HEK293 (cell line): ENCODE measurements around the gene LHX4.

Experiments
- CTCF ChIP-seq: fragments of 450-650 bp; formaldehyde crosslinking; IDR thresholded peaks from 2 replicates; pipeline ENCODE4 v1.5.1; 2016; ENCODE audit warnings: missing biosample characterization, missing genetic modification characterization
- PATZ1 ChIP-seq: fragments of 450-650 bp; formaldehyde crosslinking; IDR thresholded peaks from 2 replicates; pipeline ENCODE4 v1.5.1; 2016; ENCODE audit warnings: missing biosample characterization, missing genetic modification characterization
- ZNF138 ChIP-seq: fragments of 450-650 bp; formaldehyde crosslinking; IDR thresholded peaks from 2 replicates; pipeline ENCODE4 v1.5.1; 2016; ENCODE audit warnings: missing biosample characterization, missing genetic modification characterization, borderline replicate concordance
- ZNF221 ChIP-seq: fragments of 450-650 bp; formaldehyde crosslinking; IDR thresholded peaks from 2 replicates; pipeline ENCODE4 v1.5.1; 2017; ENCODE audit warnings: missing biosample characterization, missing genetic modification characterization, borderline replicate concordance
- ZNF24 ChIP-seq: fragments of 450-650 bp; formaldehyde crosslinking; IDR thresholded peaks from 2 replicates; pipeline ENCODE4 v1.5.1; 2016; ENCODE audit warnings: missing biosample characterization, missing genetic modification characterization
- ZNF354C ChIP-seq: fragments of 450-650 bp; formaldehyde crosslinking; IDR thresholded peaks from 2 replicates; pipeline ENCODE4 v1.5.1; 2016; ENCODE audit warnings: missing biosample characterization, missing genetic modification characterization, low read depth, borderline replicate concordance
- ZNF48 ChIP-seq: fragments of 450-650 bp; formaldehyde crosslinking; IDR thresholded peaks from 2 replicates; pipeline ENCODE4 v1.5.1; 2016; ENCODE audit warnings: missing biosample characterization, missing genetic modification characterization
- TF ChIP-seq, protein P1 (sequence below): fragments of 450-650 bp; formaldehyde crosslinking; IDR thresholded peaks from 2 replicates; pipeline ENCODE4 v1.5.1; 2016; ENCODE audit warnings: missing biosample characterization, missing genetic modification characterization
- TF ChIP-seq, protein P2 (sequence below): fragments of 450-650 bp; formaldehyde crosslinking; IDR thresholded peaks from 2 replicates; pipeline ENCODE4 v1.5.1; 2017; ENCODE audit warnings: missing biosample characterization, missing genetic modification characterization
- TF ChIP-seq, protein P3 (sequence below): fragments of 450-650 bp; formaldehyde crosslinking; IDR thresholded peaks from 2 replicates; pipeline ENCODE4 v1.5.1; 2016; ENCODE audit warnings: missing biosample characterization, missing genetic modification characterization
- TF ChIP-seq, protein P4 (sequence below): fragments of 450-650 bp; formaldehyde crosslinking; IDR thresholded peaks from 2 replicates; pipeline ENCODE4 v1.5.1; 2017; ENCODE audit warnings: missing biosample characterization, missing genetic modification characterization
- TF ChIP-seq, protein P5 (sequence below): fragments of 450-650 bp; formaldehyde crosslinking; conservative IDR thresholded peaks from 2 replicates; pipeline ENCODE4 v1.5.1; 2016; ENCODE audit warnings: low read depth, missing biosample characterization, missing genetic modification characterization

DNA sequence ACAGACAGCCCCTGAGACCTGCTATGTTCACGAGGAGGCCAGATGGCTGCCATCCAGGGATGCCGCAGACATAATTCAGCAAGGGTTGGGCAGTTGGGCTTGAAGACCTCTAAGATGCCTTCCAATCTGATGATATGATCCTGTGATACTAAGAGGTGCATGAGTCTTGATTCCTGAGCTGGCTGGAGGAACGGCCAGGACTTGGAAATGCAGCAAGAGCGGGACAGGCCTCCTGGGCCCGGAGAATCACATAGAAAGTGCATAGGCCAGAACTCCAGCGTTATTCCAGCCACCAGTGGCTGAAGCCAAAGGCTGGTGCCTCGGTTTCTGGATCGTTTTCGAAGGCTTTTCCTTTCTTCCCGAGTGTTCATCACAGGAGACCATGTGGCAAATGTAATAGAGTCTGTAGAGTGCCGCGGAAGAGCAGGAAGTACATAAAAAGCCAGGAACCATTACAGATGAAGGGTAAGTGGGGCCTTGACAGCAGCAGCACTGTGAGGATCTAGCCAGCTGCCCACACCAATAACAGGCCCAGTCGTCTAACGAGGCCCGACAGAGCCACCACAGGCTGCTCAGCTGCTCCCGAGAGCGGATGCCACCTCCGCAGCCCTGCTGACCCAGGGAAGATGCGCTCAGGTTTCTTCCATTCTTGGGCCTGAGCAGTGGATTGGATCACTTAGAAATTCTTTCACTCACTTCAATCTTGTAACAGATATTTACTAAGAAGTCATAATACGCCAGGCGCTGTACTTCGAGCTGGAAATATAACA lies 14.0 kb upstream of the LHX4 start:
- TF ChIP-seq, protein P1, sequence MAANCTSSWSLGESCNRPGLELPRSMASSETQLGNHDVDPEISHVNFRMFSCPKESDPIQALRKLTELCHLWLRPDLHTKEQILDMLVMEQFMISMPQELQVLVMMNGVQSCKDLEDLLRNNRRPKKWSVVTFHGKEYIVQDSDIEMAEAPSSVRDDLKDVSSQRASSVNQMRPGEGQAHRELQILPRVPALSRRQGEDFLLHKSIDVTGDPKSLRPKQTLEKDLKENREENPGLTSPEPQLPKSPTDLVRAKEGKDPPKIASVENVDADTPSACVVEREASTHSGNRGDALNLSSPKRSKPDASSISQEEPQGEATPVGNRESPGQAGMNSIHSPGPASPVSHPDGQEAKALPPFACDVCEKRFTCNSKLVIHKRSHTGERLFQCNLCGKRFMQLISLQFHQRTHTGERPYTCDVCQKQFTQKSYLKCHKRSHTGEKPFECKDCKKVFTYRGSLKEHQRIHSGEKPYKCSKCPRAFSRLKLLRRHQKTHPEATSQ, result no peak
- TF ChIP-seq, protein P2, sequence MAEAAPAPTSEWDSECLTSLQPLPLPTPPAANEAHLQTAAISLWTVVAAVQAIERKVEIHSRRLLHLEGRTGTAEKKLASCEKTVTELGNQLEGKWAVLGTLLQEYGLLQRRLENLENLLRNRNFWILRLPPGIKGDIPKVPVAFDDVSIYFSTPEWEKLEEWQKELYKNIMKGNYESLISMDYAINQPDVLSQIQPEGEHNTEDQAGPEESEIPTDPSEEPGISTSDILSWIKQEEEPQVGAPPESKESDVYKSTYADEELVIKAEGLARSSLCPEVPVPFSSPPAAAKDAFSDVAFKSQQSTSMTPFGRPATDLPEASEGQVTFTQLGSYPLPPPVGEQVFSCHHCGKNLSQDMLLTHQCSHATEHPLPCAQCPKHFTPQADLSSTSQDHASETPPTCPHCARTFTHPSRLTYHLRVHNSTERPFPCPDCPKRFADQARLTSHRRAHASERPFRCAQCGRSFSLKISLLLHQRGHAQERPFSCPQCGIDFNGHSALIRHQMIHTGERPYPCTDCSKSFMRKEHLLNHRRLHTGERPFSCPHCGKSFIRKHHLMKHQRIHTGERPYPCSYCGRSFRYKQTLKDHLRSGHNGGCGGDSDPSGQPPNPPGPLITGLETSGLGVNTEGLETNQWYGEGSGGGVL (tag by site-specific recombination), result no peak
- TF ChIP-seq ZNF24 (tag by site-specific recombination) (no peak), CTCF (no peak), PATZ1 (no peak), ZNF354C (tag by site-specific recombination) (no peak), ZNF138 (no peak), ZNF221 (tag by site-specific recombination) (no peak), ZNF48 (no peak)
- TF ChIP-seq, protein P3, sequence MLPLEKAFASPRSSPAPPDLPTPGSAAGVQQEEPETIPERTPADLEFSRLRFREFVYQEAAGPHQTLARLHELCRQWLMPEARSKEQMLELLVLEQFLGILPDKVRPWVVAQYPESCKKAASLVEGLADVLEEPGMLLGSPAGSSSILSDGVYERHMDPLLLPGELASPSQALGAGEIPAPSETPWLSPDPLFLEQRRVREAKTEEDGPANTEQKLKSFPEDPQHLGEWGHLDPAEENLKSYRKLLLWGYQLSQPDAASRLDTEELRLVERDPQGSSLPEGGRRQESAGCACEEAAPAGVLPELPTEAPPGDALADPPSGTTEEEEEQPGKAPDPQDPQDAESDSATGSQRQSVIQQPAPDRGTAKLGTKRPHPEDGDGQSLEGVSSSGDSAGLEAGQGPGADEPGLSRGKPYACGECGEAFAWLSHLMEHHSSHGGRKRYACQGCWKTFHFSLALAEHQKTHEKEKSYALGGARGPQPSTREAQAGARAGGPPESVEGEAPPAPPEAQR (tag by site-specific recombination), result no peak
- TF ChIP-seq, protein P4, sequence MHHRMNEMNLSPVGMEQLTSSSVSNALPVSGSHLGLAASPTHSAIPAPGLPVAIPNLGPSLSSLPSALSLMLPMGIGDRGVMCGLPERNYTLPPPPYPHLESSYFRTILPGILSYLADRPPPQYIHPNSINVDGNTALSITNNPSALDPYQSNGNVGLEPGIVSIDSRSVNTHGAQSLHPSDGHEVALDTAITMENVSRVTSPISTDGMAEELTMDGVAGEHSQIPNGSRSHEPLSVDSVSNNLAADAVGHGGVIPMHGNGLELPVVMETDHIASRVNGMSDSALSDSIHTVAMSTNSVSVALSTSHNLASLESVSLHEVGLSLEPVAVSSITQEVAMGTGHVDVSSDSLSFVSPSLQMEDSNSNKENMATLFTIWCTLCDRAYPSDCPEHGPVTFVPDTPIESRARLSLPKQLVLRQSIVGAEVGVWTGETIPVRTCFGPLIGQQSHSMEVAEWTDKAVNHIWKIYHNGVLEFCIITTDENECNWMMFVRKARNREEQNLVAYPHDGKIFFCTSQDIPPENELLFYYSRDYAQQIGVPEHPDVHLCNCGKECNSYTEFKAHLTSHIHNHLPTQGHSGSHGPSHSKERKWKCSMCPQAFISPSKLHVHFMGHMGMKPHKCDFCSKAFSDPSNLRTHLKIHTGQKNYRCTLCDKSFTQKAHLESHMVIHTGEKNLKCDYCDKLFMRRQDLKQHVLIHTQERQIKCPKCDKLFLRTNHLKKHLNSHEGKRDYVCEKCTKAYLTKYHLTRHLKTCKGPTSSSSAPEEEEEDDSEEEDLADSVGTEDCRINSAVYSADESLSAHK, result no peak
- TF ChIP-seq, protein P5, sequence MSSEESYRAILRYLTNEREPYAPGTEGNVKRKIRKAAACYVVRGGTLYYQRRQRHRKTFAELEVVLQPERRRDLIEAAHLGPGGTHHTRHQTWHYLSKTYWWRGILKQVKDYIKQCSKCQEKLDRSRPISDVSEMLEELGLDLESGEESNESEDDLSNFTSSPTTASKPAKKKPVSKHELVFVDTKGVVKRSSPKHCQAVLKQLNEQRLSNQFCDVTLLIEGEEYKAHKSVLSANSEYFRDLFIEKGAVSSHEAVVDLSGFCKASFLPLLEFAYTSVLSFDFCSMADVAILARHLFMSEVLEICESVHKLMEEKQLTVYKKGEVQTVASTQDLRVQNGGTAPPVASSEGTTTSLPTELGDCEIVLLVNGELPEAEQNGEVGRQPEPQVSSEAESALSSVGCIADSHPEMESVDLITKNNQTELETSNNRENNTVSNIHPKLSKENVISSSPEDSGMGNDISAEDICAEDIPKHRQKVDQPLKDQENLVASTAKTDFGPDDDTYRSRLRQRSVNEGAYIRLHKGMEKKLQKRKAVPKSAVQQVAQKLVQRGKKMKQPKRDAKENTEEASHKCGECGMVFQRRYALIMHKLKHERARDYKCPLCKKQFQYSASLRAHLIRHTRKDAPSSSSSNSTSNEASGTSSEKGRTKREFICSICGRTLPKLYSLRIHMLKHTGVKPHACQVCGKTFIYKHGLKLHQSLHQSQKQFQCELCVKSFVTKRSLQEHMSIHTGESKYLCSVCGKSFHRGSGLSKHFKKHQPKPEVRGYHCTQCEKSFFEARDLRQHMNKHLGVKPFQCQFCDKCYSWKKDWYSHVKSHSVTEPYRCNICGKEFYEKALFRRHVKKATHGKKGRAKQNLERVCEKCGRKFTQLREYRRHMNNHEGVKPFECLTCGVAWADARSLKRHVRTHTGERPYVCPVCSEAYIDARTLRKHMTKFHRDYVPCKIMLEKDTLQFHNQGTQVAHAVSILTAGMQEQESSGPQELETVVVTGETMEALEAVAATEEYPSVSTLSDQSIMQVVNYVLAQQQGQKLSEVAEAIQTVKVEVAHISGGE, result no peak
